SK-N-SH (cell line): ENCODE data around the gene RIPOR2. TPM values are rescaled to one million over a fixed set of nuclear protein-coding genes. Genes with fewer than 3 reads are reported as not detected.

Experiments
- CTCF ChIA-PET: fragments of 300-600, 350-600 bp; formaldehyde crosslinking; extraction: SDS; loops from one replicate; lab custom pipeline; 2021; lab: Yijun Ruan, JAX
- POLR2A ChIA-PET: fragments of 350-600 bp; sonication (Branson Sonifier 250); formaldehyde crosslinking; extraction: SDS; loops from one replicate; lab custom pipeline; 2020; ENCODE audit warnings: antibody characterized with exemption, inconsistent platforms; lab: Yijun Ruan, JAX
- DNase-seq: peaks from one replicate; pipeline ENCODE4 v3.0.0; 2012
- H2AFZ ChIP-seq: fragments of 200-600 bp; sonication (generic); 2 replicates; pipeline ENCODE4 v1.8.1; 2016; ENCODE audit warnings: antibody characterized with exemption, mild to moderate bottlenecking, low read depth
- H3F3A ChIP-seq: fragments of 200-600 bp; sonication (generic); replicated peaks from 2 replicates; pipeline ENCODE3; 2016; ENCODE audit warnings: antibody characterized with exemption, mild to moderate bottlenecking; ENCODE audit not compliant: insufficient read depth
- H3K27ac ChIP-seq, 2 experiments: fragments of 200-500 bp in 1 of 2; fragments of 200-600 bp in 1 of 2; sonication (Bioruptor generic) in 1 of 2; sonication (generic), shearing (Covaris generic) in 1 of 2; 2 replicates each; pipeline versions ENCODE4 v1.5.1 to v1.6.1; 2014 to 2016; ENCODE audit warnings: low read depth in 2 of 2, inconsistent platforms in 1 of 2, low read length in 1 of 2, mild to moderate bottlenecking in 1 of 2, mixed read lengths in 1 of 2
- H3K27me3 ChIP-seq: fragments of 200-600 bp; sonication (generic), shearing (Covaris generic); 2 replicates; pipeline ENCODE4 v1.6.1; 2016; ENCODE audit warnings: mixed run types; ENCODE audit not compliant: insufficient read depth
- H3K36me3 ChIP-seq, 2 experiments: fragments of 200-500 bp in 1 of 2; fragments of 200-600 bp in 1 of 2; sonication (Bioruptor generic) in 1 of 2; sonication (generic) in 1 of 2; replicated peaks in 1 of 2; 2 replicates each; pipeline versions ENCODE3 to v1.5.1; 2014 to 2016; ENCODE audit warnings: low read length in 1 of 2, mild to moderate bottlenecking in 1 of 2; ENCODE audit not compliant: insufficient read depth in 2 of 2, control insufficient read depth in 1 of 2
- H3K4me1 ChIP-seq, 2 experiments: fragments of 200-500 bp in 1 of 2; fragments of 200-600 bp in 1 of 2; sonication (Bioruptor generic) in 1 of 2; sonication (generic), shearing (Covaris generic) in 1 of 2; 2 replicates each; pipeline versions ENCODE4 v1.5.1 to v1.6.1; 2014 to 2016; ENCODE audit warnings: low read depth in 1 of 2, low read length in 1 of 2, mixed run types in 1 of 2; ENCODE audit not compliant: insufficient read depth in 2 of 2, control insufficient read depth in 1 of 2
- H3K4me2 ChIP-seq: fragments of 200-600 bp; sonication (generic), shearing (Covaris generic); 2 replicates; pipeline ENCODE4 v1.6.1; 2017; ENCODE audit warnings: mixed run types
- H3K4me3 ChIP-seq, 2 experiments: fragments of 200-500 bp in 1 of 2; fragments of 200-600 bp in 1 of 2; sonication (Bioruptor generic) in 1 of 2; sonication (generic), shearing (Covaris generic) in 1 of 2; 2 replicates each; pipeline versions ENCODE4 v1.5.1 to v1.8.1; 2014 to 2016; ENCODE audit warnings: low read depth in 2 of 2, inconsistent platforms in 1 of 2, low read length in 1 of 2, mild to moderate bottlenecking in 1 of 2, mixed read lengths in 1 of 2, moderate library complexity in 1 of 2
- H3K79me2 ChIP-seq: fragments of 200-600 bp; sonication (generic); 2 replicates; pipeline ENCODE4 v1.8.1; 2017; ENCODE audit warnings: mild to moderate bottlenecking; ENCODE audit not compliant: insufficient read depth
- H3K9ac ChIP-seq: fragments of 200-600 bp; sonication (generic); 2 replicates; pipeline ENCODE4 v1.6.1; 2017; ENCODE audit warnings: mixed run types
- H3K9me2 ChIP-seq: fragments of 200-600 bp; sonication (generic); 2 replicates; pipeline ENCODE4 v1.6.1; 2017; ENCODE audit warnings: mixed run types
- H3K9me3 ChIP-seq: fragments of 200-600 bp; sonication (generic); 2 replicates; pipeline ENCODE4 v1.6.1; 2017; ENCODE audit warnings: mixed run types, mild to moderate bottlenecking, moderate library complexity
- H4K20me1 ChIP-seq: fragments of 200-600 bp; sonication (generic); 2 replicates; pipeline ENCODE4 v1.6.1; 2017; ENCODE audit warnings: mild to moderate bottlenecking, mixed run types; ENCODE audit not compliant: insufficient read depth
- CTCF ChIP-seq: fragments of 200-600 bp; sonication (generic); IDR thresholded peaks from 2 replicates; pipeline ENCODE4 v1.6.1; 2017; ENCODE audit warnings: antibody characterized with exemption, mild to moderate bottlenecking, moderate library complexity
- EP300 ChIP-seq, 2 experiments: IDR thresholded peaks; 2 replicates each; pipeline versions ENCODE4 v1.4.0 to v1.6.1; 2012; ENCODE audit warnings: borderline replicate concordance in 1 of 2, low read depth in 1 of 2, low read length in 1 of 2
- FOXJ3 ChIP-seq: sonication (generic); formaldehyde crosslinking; IDR thresholded peaks from 2 replicates; pipeline ENCODE4 v1.5.1; 2020; ENCODE audit warnings: mild to moderate bottlenecking, missing genetic modification reagents
- IRF3 ChIP-seq: fragments of 150-350 bp; IDR thresholded peaks from 2 replicates; pipeline ENCODE4 v1.6.1; 2016; ENCODE audit warnings: mild to moderate bottlenecking, low read depth, low read length
- MAX ChIP-seq: IDR thresholded peaks from 2 replicates; pipeline ENCODE4 v1.4.0; 2012; ENCODE audit warnings: low read depth
- MEF2A ChIP-seq: IDR thresholded peaks from 2 replicates; pipeline ENCODE4 v1.4.0; 2012; ENCODE audit warnings: low read depth, borderline replicate concordance
- MXI1 ChIP-seq: IDR thresholded peaks from 2 replicates; pipeline ENCODE4 v1.6.1; 2012; ENCODE audit warnings: mild to moderate bottlenecking, low read depth, low read length, improper control_type of control experiment
- NRF1 ChIP-seq: IDR thresholded peaks from 2 replicates; pipeline ENCODE4 v1.6.1; 2012; ENCODE audit warnings: low read depth, mild to moderate bottlenecking, low read length
- POLR2AphosphoS5 ChIP-seq: IDR thresholded peaks from 2 replicates; pipeline ENCODE4 v1.6.1; 2012; ENCODE audit warnings: low read depth, low read length
- RAD21 ChIP-seq: IDR thresholded peaks from 2 replicates; pipeline ENCODE4 v1.6.1; 2012; ENCODE audit warnings: mild to moderate bottlenecking, low read length
- RCOR1 ChIP-seq: fragments of 150-350 bp; IDR thresholded peaks from 2 replicates; pipeline ENCODE4 v1.6.1; 2017; ENCODE audit warnings: antibody characterized with exemption, low read length
- RFX5 ChIP-seq: IDR thresholded peaks from 2 replicates; pipeline ENCODE4 v1.6.1; 2012; ENCODE audit warnings: mild to moderate bottlenecking, improper control_type of control experiment, low read length
- TAF1 ChIP-seq: IDR thresholded peaks from 2 replicates; pipeline ENCODE4 v1.6.1; 2012; ENCODE audit warnings: low read depth, mild to moderate bottlenecking, low read length, moderate library complexity, borderline replicate concordance
- ZBTB33 ChIP-seq: IDR thresholded peaks from 2 replicates; pipeline ENCODE4 v1.4.0; 2012; ENCODE audit warnings: low read depth, borderline replicate concordance
- WGBS: methylation state at CpG from one replicate; pipeline ENCODE4 v1.1.6; 2017; ENCODE audit warnings: low lambda C conversion rate; 5-methylcytosine and 5-hydroxymethylcytosine counted together
- polyA plus RNA-seq, 3 experiments: library from polyadenylated mRNA; depleted of rRNA; stranded (reverse); fragments of >200 nt; gene quantifications; 2 replicates each; pipeline ENCODE4 v1.2.3, GENCODE V29; 2012

Gene RIPOR2
- polyA plus RNA-seq, 1 of the 3 experiments (the other 2 are of a cell fraction) = 0.05 TPM

GRCh38 chr6:24858177-24858653 lies 77.5 kb downstream of the RIPOR2 start:
- Histone ChIP-seq H3F3A (no peaks in the 10 kb centered on the region), H3K36me3 (no peaks in the 10 kb centered on the region), H2AFZ (no peak overlapping the region), H3K9me2 (no peaks in the 10 kb centered on the region)
- CTCF ChIA-PET = interaction anchor here (1.1 to 4.0 kb wide), 3 partner anchors 7 to 213 kb away, joined by 3 to 64 read pairs (median 22); no protein-coding TSS in a partner anchor
- no peak for TF ChIP-seq MXI1
- no peak for TF ChIP-seq RAD21
- TF ChIP-seq ZBTB33 = no peak
- no peak for TF ChIP-seq RCOR1
- TF ChIP-seq CTCF = no peak
- TF ChIP-seq MAX = no peak
- TF ChIP-seq EP300 (IDR thresholded peaks at IDR 0.05; ENCODE audit: borderline replicate concordance in 1 of 2, low read depth in 1 of 2, low read length in 1 of 2) = no peak
- TF ChIP-seq RFX5 = no peak
- TF ChIP-seq POLR2AphosphoS5 = no peak
- TF ChIP-seq TAF1 = no peak
- no peak for TF ChIP-seq MEF2A
- TF ChIP-seq FOXJ3 = no peak
- TF ChIP-seq IRF3 = no peak
- TF ChIP-seq NRF1 = no peak
- TF ChIP-seq, all 33 proteins: peak for 0
- Histone ChIP-seq H3K4me3 (no peak overlapping the region), H3K4me1 (no peaks in the 10 kb centered on the region), H4K20me1 (no peaks in the 10 kb centered on the region), H3K4me2 (no peak overlapping the region), H3K79me2 (no peaks in the 10 kb centered on the region), H3K27ac (no peak overlapping the region), H3K9ac (no peak overlapping the region), H3K9me3 (no peaks in the 10 kb centered on the region), H3K27me3 (no peaks in the 10 kb centered on the region)
- no peak for DNase-seq
- POLR2A ChIA-PET = interaction anchor here (0.6 kb wide), 1 partner anchor 33 kb away, joined by 3 read pairs; no protein-coding TSS in a partner anchor
- WGBS = 48% methylated on average over 1 of the region's 1 CpG
